NOMO-1 (cell line): Measurements from ENCODE around the gene ORMDL2.
"Not testable (repeated sequence)": the region's sequence is repeated elsewhere in the genome, so short reads cannot be mapped to it uniquely, and the experiment has no call there.

Experiments used
- DNase-seq, 2 experiments: peaks; one replicate each; lab custom pipeline; 2025; ENCODE audit not compliant: unreplicated experiment in 2 of 2; lab: John Stamatoyannopoulos, UW

Gene ORMDL2

GRCh38 chr12:55827806-55828205 lies 10.0 kb downstream of the ORMDL2 start:
- DNase-seq: no peak

GRCh38 chr12:55828357-55828756 lies 10.5 kb downstream of the ORMDL2 start:
- DNase-seq: no peak

DNA sequence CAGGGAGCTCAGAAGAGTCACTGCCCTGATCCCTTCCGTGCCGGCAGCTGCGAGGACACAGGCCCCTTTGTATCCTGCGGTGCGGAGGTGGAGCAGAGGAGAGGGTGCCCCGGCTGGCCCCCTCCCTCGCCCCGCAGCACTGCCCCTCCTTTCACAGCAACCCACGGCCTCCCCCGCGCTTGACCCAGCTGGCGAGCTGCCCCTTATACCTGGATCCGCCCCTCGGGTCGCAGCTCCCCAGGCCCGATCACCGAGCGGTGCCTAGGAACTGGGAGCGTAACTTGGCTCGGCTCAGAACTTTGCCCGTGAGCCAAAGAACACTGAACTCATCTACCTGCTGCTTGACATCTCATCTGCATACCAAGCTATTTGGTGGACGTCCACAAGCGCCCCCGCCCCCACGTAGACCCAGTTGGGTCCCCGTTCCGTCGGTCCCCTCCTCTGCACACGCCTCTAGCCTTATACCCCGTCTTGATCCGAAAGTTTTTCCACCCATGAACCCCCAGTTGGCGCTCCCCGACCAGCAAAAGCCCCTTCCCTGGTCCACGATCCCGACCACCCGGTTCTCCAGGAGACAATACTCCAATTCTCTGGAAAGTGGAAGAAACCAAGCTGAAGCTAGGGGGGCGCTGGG lies 12.2 kb downstream of the ORMDL2 start:
- peak in 1 of 2 experiments; percentile 56 for DNase-seq

- DNase-seq: peak in 1 of 2 experiments; percentile 17
Observed at GRCh38 chr12:55830601-55831446, 13.0 kb downstream of the ORMDL2 start.

- no peak for DNase-seq
Observed at GRCh38 chr12:55831447-55831815, 13.6 kb downstream of the ORMDL2 start.

- DNase-seq: no peak
Observed at GRCh38 chr12:55833056-55833455, 15.2 kb downstream of the ORMDL2 start.

GRCh38 chr12:55834400-55834799 lies 16.6 kb downstream of the ORMDL2 start:
- not testable (repeated sequence) for DNase-seq

DNA sequence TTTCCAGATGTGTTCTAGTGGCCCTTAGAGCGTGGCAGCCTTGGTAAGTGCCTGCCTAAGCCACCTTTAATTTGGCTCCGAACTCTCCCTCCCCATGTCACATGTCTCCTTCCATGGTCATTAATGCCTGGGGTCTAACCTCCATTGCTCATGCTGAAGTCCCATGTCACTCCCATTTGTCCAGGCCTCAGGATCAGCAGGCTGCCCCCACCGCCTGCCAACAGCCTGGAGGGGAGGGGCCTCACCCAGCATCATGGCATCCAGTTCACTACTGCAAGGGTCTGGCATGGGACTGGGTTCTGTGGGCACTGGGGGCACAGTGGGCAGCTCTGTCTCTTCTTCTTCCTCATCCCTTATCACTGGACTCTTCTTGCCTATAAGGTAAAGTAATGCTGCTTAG lies 20.5 kb downstream of the ORMDL2 start:
- DNase-seq: no peak

GRCh38 chr12:55839345-55840140 lies 21.7 kb downstream of the ORMDL2 start:
- no peak for DNase-seq

- no peak for DNase-seq
Observed at GRCh38 chr12:55840581-55841351, 22.9 kb downstream of the ORMDL2 start.

- peak; percentile 56 for DNase-seq
Observed at GRCh38 chr12:55842681-55843429, 25.0 kb downstream of the ORMDL2 start, which contains the start of gene MMP19. MMP19 (minus strand) TSS chr12:55842936; CDS start chr12:55842830, 106 bp downstream.

- DNase-seq: no peak
Observed at GRCh38 chr12:55843431-55843830, 25.6 kb downstream of the ORMDL2 start.

DNA sequence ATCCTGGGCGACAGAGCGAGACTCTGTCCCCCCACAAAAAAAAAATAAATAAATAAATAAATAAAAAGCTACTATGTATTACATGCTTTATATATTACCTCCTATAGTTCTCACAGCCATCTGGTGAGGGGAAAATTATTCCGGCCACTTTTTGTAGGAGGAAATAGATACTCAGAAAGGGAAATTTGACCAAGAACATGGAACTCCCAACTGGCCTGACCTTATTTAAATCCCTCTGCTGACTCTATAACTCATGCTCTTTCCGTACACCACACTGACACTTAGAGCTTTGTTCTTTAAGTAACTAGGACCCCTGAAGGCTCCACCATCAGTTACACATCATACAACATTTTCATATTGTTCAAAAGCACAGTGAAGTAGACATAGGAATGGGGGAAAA lies 27.1 kb downstream of the ORMDL2 start:
- DNase-seq: no peak

DNA sequence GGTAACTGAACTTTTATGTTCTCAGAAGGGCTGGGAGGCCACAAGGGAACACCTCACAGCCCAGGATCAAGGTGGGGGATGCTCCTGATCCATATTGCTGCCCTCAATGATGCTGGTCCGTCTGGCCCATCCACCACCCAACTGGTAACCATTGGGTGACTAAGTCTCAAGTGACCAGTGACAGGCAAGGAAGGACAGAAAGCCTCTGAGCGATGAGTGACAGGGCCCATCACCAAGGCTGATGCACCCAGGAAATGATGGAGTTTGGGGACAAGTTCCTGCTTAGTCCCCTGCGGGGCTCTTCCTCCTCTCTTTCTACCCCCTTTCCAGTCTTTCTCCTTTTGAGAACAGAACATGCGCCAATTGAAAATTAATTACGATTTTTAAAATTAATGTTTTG lies 27.5 kb downstream of the ORMDL2 start:
- no peak for DNase-seq

DNA sequence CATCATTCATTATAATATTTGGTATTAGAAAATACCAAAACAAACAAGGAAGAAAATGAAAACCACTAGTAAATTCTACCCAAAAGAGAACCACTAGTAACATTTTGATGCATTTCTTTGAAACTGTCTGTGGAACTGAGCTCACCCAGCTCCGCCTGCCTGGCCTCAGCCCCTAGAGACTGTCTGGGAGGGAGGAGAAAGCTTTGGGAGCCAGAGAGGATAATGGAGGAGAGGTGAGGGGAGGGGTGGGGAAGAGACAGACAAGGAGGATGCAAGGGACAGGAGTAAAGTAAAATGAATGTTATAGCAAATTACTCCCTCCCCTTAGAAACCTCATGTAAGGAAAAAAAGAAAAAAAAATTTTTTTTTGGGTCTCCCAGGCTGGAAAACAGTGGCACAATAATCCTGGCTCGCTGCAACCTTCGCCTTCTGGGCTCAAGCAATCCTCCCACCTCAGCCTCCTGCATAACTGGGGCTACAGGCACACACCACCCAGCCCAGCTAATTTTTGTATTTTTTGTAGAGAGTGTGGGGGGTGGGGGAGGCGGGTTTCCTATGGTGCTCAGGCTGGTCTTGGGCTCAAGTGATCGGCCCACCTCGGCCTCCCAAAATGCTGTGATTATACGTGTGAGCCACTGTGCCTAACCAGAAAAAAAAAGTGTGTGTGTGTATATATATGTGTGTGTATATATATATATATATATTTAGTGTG lies 28.1 kb downstream of the ORMDL2 start:
- DNase-seq: no peak

DNA sequence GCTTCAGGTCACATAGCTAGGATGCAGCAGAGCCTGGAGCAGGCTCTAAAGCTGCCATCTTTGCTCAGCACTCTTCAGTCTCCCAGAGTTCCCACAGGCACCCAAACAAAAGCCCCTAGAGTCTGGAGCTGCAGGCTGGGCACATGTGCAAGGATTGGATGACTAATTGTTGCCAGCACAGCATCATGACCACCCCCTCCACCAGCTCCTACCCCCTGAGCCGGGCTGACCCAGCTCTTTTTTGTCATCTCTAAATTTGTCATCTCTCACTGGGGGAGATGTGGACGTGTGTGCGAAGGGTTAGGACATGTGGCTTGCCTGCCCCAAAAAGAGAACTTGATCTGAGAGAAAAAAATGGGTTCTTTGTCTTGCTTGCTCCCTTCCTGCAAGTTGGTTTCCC lies 29.2 kb downstream of the ORMDL2 start:
- no peak for DNase-seq

GRCh38 chr12:55847603-55848291 lies 29.9 kb downstream of the ORMDL2 start:
- DNase-seq: no peak

DNA sequence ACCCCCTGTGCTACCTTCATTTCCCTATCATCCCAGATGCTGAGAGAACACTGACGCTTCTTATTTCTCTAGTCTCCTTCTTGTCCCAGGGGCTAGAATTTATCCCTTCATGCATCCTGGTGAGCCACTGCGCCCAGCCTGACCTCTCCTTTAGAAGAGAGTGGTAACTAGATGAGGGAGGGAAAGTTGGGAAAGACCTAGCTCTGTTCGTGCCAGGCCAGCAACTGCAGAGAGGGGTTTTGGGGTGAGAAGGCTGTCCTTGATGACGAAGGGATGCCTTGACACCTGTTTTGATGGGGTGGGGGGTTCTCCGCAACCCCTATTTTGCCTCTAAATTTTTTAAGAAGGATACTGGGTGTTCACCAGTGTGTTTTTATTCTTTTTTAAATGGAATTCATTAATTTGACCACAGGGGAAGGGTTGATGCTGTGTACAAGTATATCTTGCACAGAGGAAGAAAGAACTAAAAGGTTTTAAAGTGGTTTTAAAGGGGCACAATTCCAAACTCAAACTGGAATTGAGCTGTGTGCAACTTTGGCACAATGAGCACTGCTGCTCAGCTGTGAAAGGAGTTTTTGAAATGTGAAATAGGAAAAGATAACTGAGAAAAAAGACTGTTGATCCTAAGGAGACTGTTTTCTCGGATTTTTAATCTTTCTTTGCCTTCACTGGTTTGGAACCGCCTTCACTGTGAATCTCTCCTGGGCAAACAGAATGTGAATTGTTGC lies 31.9 kb downstream of the ORMDL2 start:
- no peak for DNase-seq
